ENCODE results near the gene FHIT. TPM values are rescaled to one million over a fixed set of nuclear protein-coding genes. Genes with fewer than 3 reads are reported as not detected.

Gene FHIT
- total and polyA plus RNA-seq, 4 donors = 2.1 to 14.7 (median 6.6) TPM

GRCh38 chr3:61154457-61155198 lies 96.6 kb downstream of the FHIT start (continued):
- TF ChIP-seq ZBTB33 (IDR thresholded peaks at IDR 0.05) (no peak), RXRA (IDR thresholded peaks at IDR 0.05) (no peak)

- no peak for DNase-seq (ENCODE audit: low spot score)
- Histone ChIP-seq H3K4me3 (ENCODE audit: low read depth in 1 of 3, low read length in 3 of 3) (no peak overlapping the region), H3K27me3 (ENCODE audit: control insufficient read depth in 4 of 4, insufficient read depth in 4 of 4, low read length in 3 of 4) (no peaks in the 10 kb centered on the region), H3K36me3 (ENCODE audit: control insufficient read depth in 4 of 4, insufficient read depth in 3 of 4, low read depth in 1 of 4, low read length in 3 of 4) (no peaks in the 10 kb centered on the region), H3K4me1 (ENCODE audit: control insufficient read depth in 4 of 4, insufficient read depth in 4 of 4, low read length in 3 of 4) (peaks cover 4 to 25% (median 17%) of the 10 kb centered on the region in 4 donors), H3K9me3 (ENCODE audit: control insufficient read depth in 4 of 4, low read length in 3 of 4) (no peaks in the 10 kb centered on the region), H3K9ac (ENCODE audit: low read depth in 1 of 2, low read length in 2 of 2) (no peak overlapping the region), H3K27ac (ENCODE audit: low read depth in 1 of 2, low read length in 2 of 2) (no peak overlapping the region)
- WGBS = 94% methylated on average over 1 of the region's 1 CpG
- TF ChIP-seq SP1 (IDR thresholded peaks at IDR 0.05) (no peak), ATF3 (IDR thresholded peaks at IDR 0.05) (no peak), YY1 (IDR thresholded peaks at IDR 0.05) (no peak), FOXA1 (IDR thresholded peaks at IDR 0.05) (no peak), EGR1 (IDR thresholded peaks at IDR 0.05; ENCODE audit: low read depth in 2 of 2) (no peak), NR2F2 (IDR thresholded peaks at IDR 0.05) (no peak), MAX (IDR thresholded peaks at IDR 0.05) (no peak), ZBTB33 (IDR thresholded peaks at IDR 0.05) (no peak), FOXA2 (IDR thresholded peaks at IDR 0.05) (no peak), RXRA (IDR thresholded peaks at IDR 0.05) (no peak), HNF4A (conservative IDR thresholded peaks at IDR 0.05) (no peak), RAD21 (IDR thresholded peaks at IDR 0.05) (no peak), REST (IDR thresholded peaks at IDR 0.05) (no peak)
Observed at GRCh38 chr3:61152071-61152470, 99.2 kb downstream of the FHIT start.

All from liver (tissue), 9 donors.